Prostate gland (tissue), 2 donors: ENCODE data around the gene GRPEL2. TPM values are rescaled to one million over a fixed set of nuclear protein-coding genes. Genes with fewer than 3 reads are reported as not detected.

Experiments
- DNase-seq: peaks from one replicate; pipeline ENCODE4 v3.0.0-alpha.2; 2019; ENCODE audit warnings: low spot score
- H3K27ac ChIP-seq, 2 donors: fragments of 200-600 bp; sonication (generic); 2 replicates each; pipeline ENCODE4 v1.5.1; 2017 to 2019
- H3K27me3 ChIP-seq: fragments of 200-600 bp; sonication (generic); replicated peaks from 2 replicates; pipeline ENCODE4 v1.5.1; 2019; ENCODE audit not compliant: insufficient read depth
- H3K36me3 ChIP-seq, 2 donors: fragments of 200-600 bp; sonication (generic); 1 replicate in 1 of 2; 2 replicates in 1 of 2; pipeline versions ENCODE4 v1.5.1 to v1.8.1; 2017 to 2019
- H3K4me1 ChIP-seq: fragments of 200-600 bp; sonication (generic); replicated peaks from 2 replicates; pipeline ENCODE4 v1.5.1; 2019
- H3K4me3 ChIP-seq, 2 donors: fragments of 200-600 bp; sonication (generic); 2 replicates each; pipeline ENCODE4 v1.5.1; 2017 to 2019
- H3K9me3 ChIP-seq: fragments of 200-600 bp; sonication (generic); 2 replicates; pipeline ENCODE4 v1.5.1; 2017
- CTCF ChIP-seq, 4 experiments: fragments of 200-600 bp in 2 of 4; fragments of 450-650 bp in 2 of 4; sonication (generic) in 2 of 4; IDR thresholded peaks; 1 replicate in 3 of 4; 2 replicates in 1 of 4; pipeline ENCODE4 v1.5.1; 2016 to 2019; ENCODE audit warnings: antibody characterized with exemption in 4 of 4, mild to moderate bottlenecking in 2 of 4, moderate library complexity in 2 of 4
- POLR2A ChIP-seq: fragments of 450-650 bp; IDR thresholded peaks from one replicate; pipeline ENCODE4 v1.6.1; 2016; ENCODE audit warnings: antibody characterized with exemption, mild to moderate bottlenecking
- POLR2AphosphoS5 ChIP-seq: sonication (generic); formaldehyde crosslinking; IDR thresholded peaks from one replicate; pipeline ENCODE4 v1.6.1; 2017; ENCODE audit warnings: antibody characterized with exemption
- WGBS: methylation state at CpG from one replicate; pipeline ENCODE4 v1.1.5; 2018; 5-methylcytosine and 5-hydroxymethylcytosine counted together
- intact Hi-C: fragments of 100-400 bp; cut with DNase I; formaldehyde crosslinking; loops from one replicate; pipeline ENCODE4 v1.14.2; 2022
- total RNA-seq, 2 donors: library from RNA; depleted of rRNA; stranded (reverse); fragments of >200 nt; gene quantifications; one replicate each; pipeline ENCODE4 v1.1.0, GENCODE V29; 2016

Gene GRPEL2
- total RNA-seq, 2 donors from 2014 or later: 11.1 to 12.0 TPM

- Histone ChIP-seq H3K4me3 (no peak overlapping the region), H3K27ac (no peak overlapping the region), H3K27me3 (no peaks in the 10 kb centered on the region), H3K36me3 (no peaks in the 10 kb centered on the region), H3K9me3 (no peaks in the 10 kb centered on the region), H3K4me1 (no peaks in the 10 kb centered on the region)
- intact Hi-C loops: no loop called here
- TF ChIP-seq CTCF (IDR thresholded peaks at IDR 0.05) (no peak), POLR2A (no peak), POLR2AphosphoS5 (no peak)
- 77% methylated on average over 10 of the region's 10 CpGs for WGBS
- DNase-seq: no peak
Measured at GRCh38 chr5:149310947-149311658, 34.2 kb upstream of the GRPEL2 start.

DNA sequence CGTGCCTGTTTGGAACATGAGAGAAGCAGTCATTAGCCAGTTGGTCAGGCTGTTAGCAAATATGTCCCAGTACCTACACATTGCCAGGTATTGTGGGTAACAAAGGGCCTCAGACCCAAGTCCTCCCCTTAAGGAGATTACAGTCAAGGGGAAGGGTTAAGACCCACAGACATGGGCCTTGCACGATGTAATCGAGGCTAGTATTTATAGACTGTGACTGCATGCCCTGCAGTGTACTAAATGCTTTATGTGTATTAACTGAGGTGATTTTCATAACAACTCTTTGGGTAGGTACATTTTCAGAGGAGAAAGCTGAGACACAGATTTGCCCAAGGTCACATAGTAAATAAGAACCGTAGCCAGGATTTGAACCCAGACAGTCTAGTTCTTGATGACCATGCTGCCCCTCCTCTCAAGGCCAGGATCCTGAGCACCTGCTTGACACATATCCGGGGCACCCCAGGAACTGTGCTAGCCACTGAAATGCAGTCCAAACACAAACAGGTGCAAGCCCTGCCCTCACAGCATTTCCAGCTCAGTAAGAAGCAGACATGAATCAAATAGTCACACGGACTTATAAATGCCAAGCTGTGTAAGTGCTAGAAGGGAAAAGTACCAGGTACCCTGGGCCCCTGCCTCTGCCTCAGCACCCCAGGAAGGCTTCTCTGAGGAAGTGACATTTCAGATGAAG, 32.0 kb upstream of the GRPEL2 start:
- H3K36me3 ChIP-seq: no peaks in the 10 kb centered on the region
- H3K27ac ChIP-seq: no peak overlapping the region
- H3K4me3 ChIP-seq: no peak overlapping the region
- intact Hi-C loops: no loop called here
- no peaks in the 10 kb centered on the region for H3K9me3 ChIP-seq
- no peaks in the 10 kb centered on the region for H3K27me3 ChIP-seq
- 80% methylated on average over 6 of the region's 6 CpGs for WGBS
- H3K4me1 ChIP-seq: no peaks in the 10 kb centered on the region
- no peak for TF ChIP-seq POLR2A
- DNase-seq: no peak

GRCh38 chr5:149314571-149315111, 30.7 kb upstream of the GRPEL2 start:
- no peak for TF ChIP-seq POLR2A
- TF ChIP-seq CTCF (IDR thresholded peaks at IDR 0.05): no peak
- TF ChIP-seq POLR2AphosphoS5: no peak
- DNase-seq: no peak
- Histone ChIP-seq H3K4me1 (no peaks in the 10 kb centered on the region), H3K4me3 (no peak overlapping the region), H3K27me3 (no peaks in the 10 kb centered on the region), H3K9me3 (no peaks in the 10 kb centered on the region), H3K36me3 (no peaks in the 10 kb centered on the region), H3K27ac (no peak overlapping the region)
- WGBS: 91% methylated on average over 4 of the region's 4 CpGs
- intact Hi-C loops: no loop called here

DNA sequence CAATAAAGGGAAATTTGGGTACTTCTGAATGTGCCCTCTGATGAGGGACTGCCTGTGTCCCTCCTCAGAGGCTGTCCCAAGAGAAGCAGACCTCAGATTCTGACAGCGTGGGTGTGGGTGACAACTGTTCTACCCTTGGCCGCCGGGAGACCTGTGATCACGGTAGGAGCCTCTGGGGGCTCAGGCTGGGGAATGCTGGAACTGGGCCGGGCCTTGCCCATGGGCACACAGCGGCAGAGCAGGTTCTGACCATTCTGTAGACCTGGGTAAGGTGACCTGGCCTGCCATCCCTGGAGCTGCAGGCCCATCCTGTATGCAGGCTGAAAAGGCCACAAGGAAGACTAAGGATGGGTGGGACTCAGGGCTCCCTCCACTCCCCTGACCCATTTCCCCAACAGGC, 29.5 kb upstream of the GRPEL2 start:
- H3K27ac ChIP-seq: no peak overlapping the region
- H3K27me3 ChIP-seq: no peaks in the 10 kb centered on the region
- TF ChIP-seq POLR2A (no peak), POLR2AphosphoS5 (no peak), CTCF (IDR thresholded peaks at IDR 0.05) (no peak)
- intact Hi-C loops: no loop called here
- WGBS: 90% methylated on average over 6 of the region's 6 CpGs
- DNase-seq: no peak
- no peak overlapping the region for H3K4me3 ChIP-seq
- no peaks in the 10 kb centered on the region for H3K36me3 ChIP-seq
- no peaks in the 10 kb centered on the region for H3K4me1 ChIP-seq
- H3K9me3 ChIP-seq: no peaks in the 10 kb centered on the region

GRCh38 chr5:149317281-149318048, 27.8 kb upstream of the GRPEL2 start:
- H3K4me3 ChIP-seq: no peak overlapping the region
- intact Hi-C loops: no loop called here

More at GRCh38 chr5:149317281-149318048, 27.8 kb upstream of the GRPEL2 start:
- TF ChIP-seq POLR2A (no peak), CTCF (IDR thresholded peaks at IDR 0.05) (peak in 3 of 4 experiments; percentile 56 to 79 (median 68))
- Histone ChIP-seq H3K36me3 (no peaks in the 10 kb centered on the region), H3K27ac (no peak overlapping the region), H3K9me3 (no peaks in the 10 kb centered on the region), H3K27me3 (no peaks in the 10 kb centered on the region), H3K4me1 (no peaks in the 10 kb centered on the region)
- no peak for DNase-seq
- WGBS: 86% methylated on average over 14 of the region's 14 CpGs
